Neural progenitor cell (in vitro differentiated cells): ENCODE results near the gene CLDN22.

ENCODE experiments used
- EZH2phosphoT487 ChIP-seq: fragments of 200-600 bp; sonication (generic); IDR thresholded peaks from 2 replicates; pipeline ENCODE4 v1.6.1; 2017; ENCODE audit warnings: antibody characterized with exemption
- TF ChIP-seq, protein P1 (sequence below): fragments of 200-600 bp; sonication (generic); IDR thresholded peaks from 2 replicates; pipeline ENCODE4 v1.5.1; 2017; ENCODE audit warnings: antibody characterized with exemption, mild to moderate bottlenecking

DNA sequence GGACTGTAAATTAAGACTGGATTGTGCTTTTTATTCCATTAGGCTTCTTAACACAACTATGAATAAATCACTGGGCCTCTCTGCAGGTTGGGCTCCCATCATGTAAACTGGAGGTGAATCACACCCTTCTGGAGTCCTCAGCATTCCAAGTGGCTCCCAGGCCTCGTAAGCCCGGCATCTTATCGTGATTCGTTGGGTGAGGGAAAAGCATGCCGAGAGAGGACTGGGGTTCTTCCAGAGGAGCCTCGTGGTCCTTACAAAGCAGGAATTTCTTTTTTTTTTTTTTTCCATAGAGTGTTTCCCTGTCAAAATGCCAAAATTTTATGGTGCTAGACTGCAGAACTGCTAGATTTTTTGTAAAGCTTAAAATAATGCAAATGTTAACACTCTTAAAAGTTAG is 20.0 kb downstream of the CLDN22 start:
- TF ChIP-seq, protein P1, sequence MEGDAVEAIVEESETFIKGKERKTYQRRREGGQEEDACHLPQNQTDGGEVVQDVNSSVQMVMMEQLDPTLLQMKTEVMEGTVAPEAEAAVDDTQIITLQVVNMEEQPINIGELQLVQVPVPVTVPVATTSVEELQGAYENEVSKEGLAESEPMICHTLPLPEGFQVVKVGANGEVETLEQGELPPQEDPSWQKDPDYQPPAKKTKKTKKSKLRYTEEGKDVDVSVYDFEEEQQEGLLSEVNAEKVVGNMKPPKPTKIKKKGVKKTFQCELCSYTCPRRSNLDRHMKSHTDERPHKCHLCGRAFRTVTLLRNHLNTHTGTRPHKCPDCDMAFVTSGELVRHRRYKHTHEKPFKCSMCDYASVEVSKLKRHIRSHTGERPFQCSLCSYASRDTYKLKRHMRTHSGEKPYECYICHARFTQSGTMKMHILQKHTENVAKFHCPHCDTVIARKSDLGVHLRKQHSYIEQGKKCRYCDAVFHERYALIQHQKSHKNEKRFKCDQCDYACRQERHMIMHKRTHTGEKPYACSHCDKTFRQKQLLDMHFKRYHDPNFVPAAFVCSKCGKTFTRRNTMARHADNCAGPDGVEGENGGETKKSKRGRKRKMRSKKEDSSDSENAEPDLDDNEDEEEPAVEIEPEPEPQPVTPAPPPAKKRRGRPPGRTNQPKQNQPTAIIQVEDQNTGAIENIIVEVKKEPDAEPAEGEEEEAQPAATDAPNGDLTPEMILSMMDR: no peak
- TF ChIP-seq EZH2phosphoT487: no peak
